ENCODE measurements around the gene CDON. TPM values are rescaled to one million over a fixed set of nuclear protein-coding genes. Genes with fewer than 3 reads are reported as not detected.

Gene CDON
- polyA plus RNA-seq, 2 of the 4 experiments (the other 2 are of a cell fraction): 1.7 to 5.6 TPM

DNA sequence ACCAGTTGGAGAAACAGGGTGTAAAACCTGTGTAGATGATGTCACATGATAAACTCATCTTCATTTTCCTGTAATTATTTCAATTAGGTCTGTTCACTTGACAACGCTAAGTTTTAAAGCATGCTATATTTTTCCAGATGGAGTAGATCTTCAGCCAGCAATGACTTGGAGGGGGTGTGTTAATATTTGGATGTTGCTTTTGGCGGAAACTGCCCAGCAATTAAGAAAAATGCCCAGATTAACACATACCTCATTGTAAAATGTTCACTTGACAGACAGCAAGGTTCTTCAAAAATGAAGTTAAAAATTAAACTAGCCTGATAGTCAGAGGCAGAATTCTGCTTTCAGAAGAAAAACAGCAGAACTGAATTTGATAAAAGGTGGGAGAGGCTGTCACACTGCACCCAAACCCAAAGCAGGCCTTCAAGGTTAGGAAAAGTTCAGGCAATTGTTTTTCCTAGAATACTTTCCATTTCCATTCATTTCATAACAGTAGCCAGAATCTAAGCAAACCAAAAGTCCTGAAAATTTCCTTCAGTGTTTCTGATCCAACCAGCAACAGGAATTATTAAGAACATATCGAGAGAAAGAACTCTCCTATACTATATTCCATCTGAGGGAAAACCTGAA lies 83.8 kb downstream of the CDON start:
- Histone ChIP-seq H3K9me3 (no peaks in the 10 kb centered on the region), H3K27ac (no peak overlapping the region), H3K4me2 (no peak overlapping the region), H3K4me1 (peaks cover 7% of the 10 kb centered on the region; the same call in 2 of the 3 replicates), H3K4me3 (no peak overlapping the region)
- TF ChIP-seq HEYL (CRISPR knock-in tag; IDR thresholded peaks at IDR 0.05) (no peak), HOXB5 (CRISPR knock-in tag; IDR thresholded peaks at IDR 0.05) (no peak), GATA3 (IDR thresholded peaks at IDR 0.05; ENCODE audit: borderline replicate concordance) (no peak), RCOR1 (IDR thresholded peaks at IDR 0.05; ENCODE audit: low read depth, low read length) (no peak), ESRRA (IDR thresholded peaks at IDR 0.05; ENCODE audit: borderline replicate concordance, low read length) (no peak)
- TF ChIP-seq, protein P1, sequence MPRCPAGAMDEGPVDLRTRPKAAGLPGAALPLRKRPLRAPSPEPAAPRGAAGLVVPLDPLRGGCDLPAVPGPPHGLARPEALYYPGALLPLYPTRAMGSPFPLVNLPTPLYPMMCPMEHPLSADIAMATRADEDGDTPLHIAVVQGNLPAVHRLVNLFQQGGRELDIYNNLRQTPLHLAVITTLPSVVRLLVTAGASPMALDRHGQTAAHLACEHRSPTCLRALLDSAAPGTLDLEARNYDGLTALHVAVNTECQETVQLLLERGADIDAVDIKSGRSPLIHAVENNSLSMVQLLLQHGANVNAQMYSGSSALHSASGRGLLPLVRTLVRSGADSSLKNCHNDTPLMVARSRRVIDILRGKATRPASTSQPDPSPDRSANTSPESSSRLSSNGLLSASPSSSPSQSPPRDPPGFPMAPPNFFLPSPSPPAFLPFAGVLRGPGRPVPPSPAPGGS (IDR thresholded peaks at IDR 0.05): no peak
- ChIA-PET CTCF (no interaction called here), POLR2A (no interaction called here)
- ATAC-seq: no peak
- no peak for FAIRE-seq
- 91% methylated on average over 3 of the region's 3 CpGs for WGBS (ENCODE audit: missing lambda C conversion rate)
- no peak for DNase-seq (ENCODE audit: low read depth in 1 of 2, low spot score in 1 of 2)

DNA sequence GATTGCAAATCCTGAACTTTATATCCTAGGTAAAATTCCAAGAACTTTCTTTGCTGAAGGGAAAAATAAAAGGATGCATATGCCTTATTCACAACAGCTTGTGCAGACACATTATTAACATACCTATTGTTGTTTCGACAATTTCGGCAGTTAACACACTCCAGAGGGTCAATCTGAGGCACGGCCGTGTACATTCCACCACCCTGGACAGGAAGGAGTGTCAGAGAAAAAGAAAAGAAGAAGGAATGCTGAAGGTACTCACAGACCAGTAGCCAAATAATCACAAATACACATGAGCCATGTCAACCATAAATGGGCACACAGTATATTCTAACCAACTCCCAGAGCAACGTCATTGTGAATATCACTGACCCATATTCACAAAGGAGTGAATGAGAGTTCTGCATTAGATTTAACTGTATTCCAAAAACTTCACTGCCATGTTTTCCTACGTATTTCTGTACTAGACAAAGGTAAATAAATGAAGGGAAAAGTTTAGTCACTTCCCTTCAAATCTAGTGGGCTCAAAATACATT lies 84.4 kb downstream of the CDON start:
- ChIA-PET POLR2A (no interaction called here), CTCF (no interaction called here)
- DNase-seq (ENCODE audit: low read depth in 1 of 2, low spot score in 1 of 2) (no peak), ATAC-seq (no peak), FAIRE-seq (no peak)
- H3K4me2 ChIP-seq: no peak overlapping the region
- peaks cover under 1% of the 10 kb centered on the region; the same call in 2 of the 3 replicates for H3K4me1 ChIP-seq
- no peaks in the 10 kb centered on the region for H3K9me3 ChIP-seq
- H3K4me3 ChIP-seq: no peak overlapping the region
- WGBS (ENCODE audit: missing lambda C conversion rate): 83% methylated on average over 6 of the region's 6 CpGs
- no peak for TF ChIP-seq HOXB13 (CRISPR knock-in tag; IDR thresholded peaks at IDR 0.05; ENCODE audit: low read depth)
- TF ChIP-seq MYC (IDR thresholded peaks at IDR 0.05; ENCODE audit: borderline replicate concordance, low read length): no peak
- TF ChIP-seq CHD4 (IDR thresholded peaks at IDR 0.05; ENCODE audit: borderline replicate concordance): no peak
- TF ChIP-seq POLR2A (IDR thresholded peaks at IDR 0.05; ENCODE audit: low read length): no peak
- TF ChIP-seq TP53 (CRISPR knock-in tag; IDR thresholded peaks at IDR 0.05): no peak
- no peak for TF ChIP-seq CHD2 (IDR thresholded peaks at IDR 0.05; ENCODE audit: low read length, partially characterized antibody)
- no peak for TF ChIP-seq MAFK (IDR thresholded peaks at IDR 0.05; ENCODE audit: partially characterized antibody)
- TF ChIP-seq, protein P1 (IDR thresholded peaks at IDR 0.05): no peak
- TF ChIP-seq HEYL (CRISPR knock-in tag; IDR thresholded peaks at IDR 0.05): no peak
- no peak for TF ChIP-seq ZC3H11A (IDR thresholded peaks at IDR 0.05)
- TF ChIP-seq RAD21 (conservative IDR thresholded peaks at IDR 0.05 in 1 of 2, IDR thresholded peaks at IDR 0.05 in 1 of 2): no peak
- TF ChIP-seq, protein P2, sequence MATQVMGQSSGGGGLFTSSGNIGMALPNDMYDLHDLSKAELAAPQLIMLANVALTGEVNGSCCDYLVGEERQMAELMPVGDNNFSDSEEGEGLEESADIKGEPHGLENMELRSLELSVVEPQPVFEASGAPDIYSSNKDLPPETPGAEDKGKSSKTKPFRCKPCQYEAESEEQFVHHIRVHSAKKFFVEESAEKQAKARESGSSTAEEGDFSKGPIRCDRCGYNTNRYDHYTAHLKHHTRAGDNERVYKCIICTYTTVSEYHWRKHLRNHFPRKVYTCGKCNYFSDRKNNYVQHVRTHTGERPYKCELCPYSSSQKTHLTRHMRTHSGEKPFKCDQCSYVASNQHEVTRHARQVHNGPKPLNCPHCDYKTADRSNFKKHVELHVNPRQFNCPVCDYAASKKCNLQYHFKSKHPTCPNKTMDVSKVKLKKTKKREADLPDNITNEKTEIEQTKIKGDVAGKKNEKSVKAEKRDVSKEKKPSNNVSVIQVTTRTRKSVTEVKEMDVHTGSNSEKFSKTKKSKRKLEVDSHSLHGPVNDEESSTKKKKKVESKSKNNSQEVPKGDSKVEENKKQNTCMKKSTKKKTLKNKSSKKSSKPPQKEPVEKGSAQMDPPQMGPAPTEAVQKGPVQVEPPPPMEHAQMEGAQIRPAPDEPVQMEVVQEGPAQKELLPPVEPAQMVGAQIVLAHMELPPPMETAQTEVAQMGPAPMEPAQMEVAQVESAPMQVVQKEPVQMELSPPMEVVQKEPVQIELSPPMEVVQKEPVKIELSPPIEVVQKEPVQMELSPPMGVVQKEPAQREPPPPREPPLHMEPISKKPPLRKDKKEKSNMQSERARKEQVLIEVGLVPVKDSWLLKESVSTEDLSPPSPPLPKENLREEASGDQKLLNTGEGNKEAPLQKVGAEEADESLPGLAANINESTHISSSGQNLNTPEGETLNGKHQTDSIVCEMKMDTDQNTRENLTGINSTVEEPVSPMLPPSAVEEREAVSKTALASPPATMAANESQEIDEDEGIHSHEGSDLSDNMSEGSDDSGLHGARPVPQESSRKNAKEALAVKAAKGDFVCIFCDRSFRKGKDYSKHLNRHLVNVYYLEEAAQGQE (IDR thresholded peaks at IDR 0.05): no peak
- no peak for TF ChIP-seq EP300 (IDR thresholded peaks at IDR 0.05)
- no peak for TF ChIP-seq KDM5A (IDR thresholded peaks at IDR 0.05)
- TF ChIP-seq, protein P3, sequence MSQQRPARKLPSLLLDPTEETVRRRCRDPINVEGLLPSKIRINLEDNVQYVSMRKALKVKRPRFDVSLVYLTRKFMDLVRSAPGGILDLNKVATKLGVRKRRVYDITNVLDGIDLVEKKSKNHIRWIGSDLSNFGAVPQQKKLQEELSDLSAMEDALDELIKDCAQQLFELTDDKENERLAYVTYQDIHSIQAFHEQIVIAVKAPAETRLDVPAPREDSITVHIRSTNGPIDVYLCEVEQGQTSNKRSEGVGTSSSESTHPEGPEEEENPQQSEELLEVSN (IDR thresholded peaks at IDR 0.05; ENCODE audit: borderline replicate concordance, low read depth): no peak
- TF ChIP-seq, protein P4, sequence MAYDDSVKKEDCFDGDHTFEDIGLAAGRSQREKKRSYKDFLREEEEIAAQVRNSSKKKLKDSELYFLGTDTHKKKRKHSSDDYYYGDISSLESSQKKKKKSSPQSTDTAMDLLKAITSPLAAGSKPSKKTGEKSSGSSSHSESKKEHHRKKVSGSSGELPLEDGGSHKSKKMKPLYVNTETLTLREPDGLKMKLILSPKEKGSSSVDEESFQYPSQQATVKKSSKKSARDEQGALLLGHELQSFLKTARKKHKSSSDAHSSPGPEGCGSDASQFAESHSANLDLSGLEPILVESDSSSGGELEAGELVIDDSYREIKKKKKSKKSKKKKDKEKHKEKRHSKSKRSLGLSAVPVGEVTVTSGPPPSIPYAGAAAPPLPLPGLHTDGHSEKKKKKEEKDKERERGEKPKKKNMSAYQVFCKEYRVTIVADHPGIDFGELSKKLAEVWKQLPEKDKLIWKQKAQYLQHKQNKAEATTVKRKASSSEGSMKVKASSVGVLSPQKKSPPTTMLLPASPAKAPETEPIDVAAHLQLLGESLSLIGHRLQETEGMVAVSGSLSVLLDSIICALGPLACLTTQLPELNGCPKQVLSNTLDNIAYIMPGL (CRISPR knock-in tag; IDR thresholded peaks at IDR 0.05; ENCODE audit: borderline replicate concordance): no peak
- no peak for TF ChIP-seq NR3C1 (IDR thresholded peaks at IDR 0.05)
- TF ChIP-seq ZSCAN20 (CRISPR knock-in tag; IDR thresholded peaks at IDR 0.05): no peak
- no peak overlapping the region for H3K27ac ChIP-seq
